ENCODE data around the gene DYNLT2.

Gene DYNLT2

GRCh38 chr6:169745405-169745804, 6.0 kb downstream of the DYNLT2 start:
- H3K4me1 Mint-ChIP-seq (ENCODE audit: low read depth in 2 of 2): peaks cover 2 to 7% of the 10 kb centered on the region in 2 donors
- H3K27me3 Mint-ChIP-seq: no peaks in the 10 kb centered on the region
- no peak for DNase-seq
- no peak overlapping the region for H3K27ac Mint-ChIP-seq
- H3K4me3 Mint-ChIP-seq: no peak overlapping the region
- H3K9me3 Mint-ChIP-seq: no peaks in the 10 kb centered on the region
- ATAC-seq (replicated peaks): no peak
- peaks cover 4% of the 10 kb centered on the region for H3K36me3 Mint-ChIP-seq (ENCODE audit: insufficient read depth)

GRCh38 chr6:169741344-169741743, 10.0 kb downstream of the DYNLT2 start:
- no peak for ATAC-seq (replicated peaks)
- no peak for DNase-seq
- Mint-ChIP-seq H3K27me3 (peaks cover 12 to 15% of the 10 kb centered on the region in 2 donors), H3K4me3 (no peak overlapping the region), H3K4me1 (ENCODE audit: low read depth in 2 of 2) (no peaks in the 10 kb centered on the region), H3K27ac (no peak overlapping the region), H3K9me3 (no peaks in the 10 kb centered on the region), H3K36me3 (ENCODE audit: insufficient read depth) (peaks cover 3% of the 10 kb centered on the region)

GRCh38 chr6:169738976-169739529, 12.3 kb downstream of the DYNLT2 start:
- H3K4me3 Mint-ChIP-seq: no peak overlapping the region
- peaks cover 3% of the 10 kb centered on the region for H3K36me3 Mint-ChIP-seq (ENCODE audit: insufficient read depth)
- DNase-seq: no peak
- ATAC-seq (replicated peaks): no peak
- H3K9me3 Mint-ChIP-seq: no peaks in the 10 kb centered on the region
- no peak overlapping the region for H3K27ac Mint-ChIP-seq
- no peaks in the 10 kb centered on the region for H3K4me1 Mint-ChIP-seq (ENCODE audit: low read depth in 2 of 2)
- H3K27me3 Mint-ChIP-seq: peaks cover 27 to 35% of the 10 kb centered on the region in 2 donors

GRCh38 chr6:169738204-169738975, 13.0 kb downstream of the DYNLT2 start:
- Mint-ChIP-seq H3K4me1 (ENCODE audit: low read depth in 2 of 2) (no peaks in the 10 kb centered on the region), H3K9me3 (no peaks in the 10 kb centered on the region), H3K36me3 (ENCODE audit: insufficient read depth) (peaks cover 3% of the 10 kb centered on the region), H3K27ac (no peak overlapping the region), H3K4me3 (no peak overlapping the region), H3K27me3 (peaks cover 27 to 35% of the 10 kb centered on the region in 2 donors)
- ATAC-seq (replicated peaks): no peak
- no peak for DNase-seq

- Mint-ChIP-seq H3K27me3 (peaks cover 1 to 7% of the 10 kb centered on the region in 2 donors), H3K36me3 (ENCODE audit: insufficient read depth) (peaks cover 4% of the 10 kb centered on the region), H3K4me1 (ENCODE audit: low read depth in 2 of 2) (no peaks in the 10 kb centered on the region)
Observed at GRCh38 chr6:169729961-169730360, 21.4 kb downstream of the DYNLT2 start.

GRCh38 chr6:169726963-169727362, 24.4 kb downstream of the DYNLT2 start:
- Mint-ChIP-seq H3K4me3 (no peak overlapping the region), H3K27ac (no peak overlapping the region), H3K9me3 (no peaks in the 10 kb centered on the region), H3K4me1 (ENCODE audit: low read depth in 2 of 2) (peaks cover 8 to 11% of the 10 kb centered on the region in 2 donors), H3K27me3 (no peaks in the 10 kb centered on the region), H3K36me3 (ENCODE audit: insufficient read depth) (peaks cover 12% of the 10 kb centered on the region)
- ATAC-seq (replicated peaks): no peak
- no peak for DNase-seq

More at GRCh38 chr6:169729961-169730360, 21.4 kb downstream of the DYNLT2 start:
- Mint-ChIP-seq H3K9me3 (no peaks in the 10 kb centered on the region), H3K4me3 (no peak overlapping the region), H3K27ac (no peak overlapping the region)
- DNase-seq (no peak), ATAC-seq (replicated peaks) (no peak)

GRCh38 chr6:169726049-169726400, 25.3 kb downstream of the DYNLT2 start:
- peak overlapping the region in 1 of 2 donors; percentile 27 for H3K27ac Mint-ChIP-seq

GRCh38 chr6:169725125-169726048, 26.0 kb downstream of the DYNLT2 start:
- Mint-ChIP-seq H3K27me3 (no peaks in the 10 kb centered on the region), H3K27ac (peak overlapping the region; percentile 27 to 47), H3K4me1 (ENCODE audit: low read depth in 2 of 2) (peaks cover 12 to 17% of the 10 kb centered on the region in 2 donors), H3K9me3 (no peaks in the 10 kb centered on the region), H3K36me3 (ENCODE audit: insufficient read depth) (peaks cover 12% of the 10 kb centered on the region), H3K4me3 (peak overlapping the region; percentile 66 to 75)
- DNase-seq (no peak), ATAC-seq (replicated peaks) (no peak)

More at GRCh38 chr6:169726049-169726400, 25.3 kb downstream of the DYNLT2 start:
- H3K4me1 Mint-ChIP-seq (ENCODE audit: low read depth in 2 of 2): peaks cover 11 to 14% of the 10 kb centered on the region in 2 donors
- no peaks in the 10 kb centered on the region for H3K27me3 Mint-ChIP-seq
- DNase-seq (no peak), ATAC-seq (replicated peaks) (no peak)
- peak overlapping the region; percentile 66 to 75 for H3K4me3 Mint-ChIP-seq
- peaks cover 12% of the 10 kb centered on the region for H3K36me3 Mint-ChIP-seq (ENCODE audit: insufficient read depth)
- H3K9me3 Mint-ChIP-seq: no peaks in the 10 kb centered on the region

- Mint-ChIP-seq H3K27me3 (no peaks in the 10 kb centered on the region), H3K36me3 (ENCODE audit: insufficient read depth) (peaks cover 12% of the 10 kb centered on the region), H3K27ac (peak within 1 kb of the TSS; percentile 91 to 95), H3K4me1 (ENCODE audit: low read depth in 2 of 2) (peaks cover 15 to 24% of the 10 kb centered on the region in 2 donors), H3K9me3 (no peaks in the 10 kb centered on the region), H3K4me3 (peak within 1 kb of the TSS; percentile 80 to 87)
- DNase-seq (peak; percentile 38 to 51 (median 43)), ATAC-seq (replicated peaks) (peak; percentile 50)
Observed at GRCh38 chr6:169724494-169725124, 26.8 kb downstream of the DYNLT2 start, which contains the start of gene PHF10. PHF10 (minus strand) TSS chr6:169724500; CDS start chr6:169723931, 569 bp downstream.

- H3K9me3 Mint-ChIP-seq: no peaks in the 10 kb centered on the region
- peak; percentile 28 to 31 (median 30) for DNase-seq
- peaks cover 19 to 30% of the 10 kb centered on the region in 2 donors for H3K4me1 Mint-ChIP-seq (ENCODE audit: low read depth in 2 of 2)
- no peak overlapping the region for H3K27ac Mint-ChIP-seq
- peaks cover 12% of the 10 kb centered on the region for H3K36me3 Mint-ChIP-seq (ENCODE audit: insufficient read depth)
- peak overlapping the region; percentile 19 to 49 for H3K4me3 Mint-ChIP-seq
- ATAC-seq (replicated peaks): peak; percentile 51
- H3K27me3 Mint-ChIP-seq: no peaks in the 10 kb centered on the region
Observed at GRCh38 chr6:169723991-169724493, 27.3 kb downstream of the DYNLT2 start.

- peaks cover 19 to 31% of the 10 kb centered on the region in 2 donors for H3K4me1 Mint-ChIP-seq (ENCODE audit: low read depth in 2 of 2)
- DNase-seq: peak; percentile 60 to 69 (median 62)
- H3K36me3 Mint-ChIP-seq (ENCODE audit: insufficient read depth): peaks cover 12% of the 10 kb centered on the region
- no peaks in the 10 kb centered on the region for H3K9me3 Mint-ChIP-seq
- H3K27me3 Mint-ChIP-seq: no peaks in the 10 kb centered on the region
- H3K4me3 Mint-ChIP-seq: peak overlapping the region; percentile 80 to 87
- H3K27ac Mint-ChIP-seq: peak overlapping the region; percentile 91 to 95
- ATAC-seq (replicated peaks): peak; percentile 50
Observed at GRCh38 chr6:169723200-169723909, 28.0 kb downstream of the DYNLT2 start.
